AG10803 (cell line): ENCODE results near the gene ADAMTS18.
A peak's percentile ranks its signal among the peaks of the same experiment; 100 is the strongest.

Experiments
- DNase-seq: peaks from one replicate; pipeline ENCODE4 v3.0.0; 2010; ENCODE audit warnings: low read depth
- H3K4me3 ChIP-seq: 2 replicates; pipeline ENCODE4 v1.5.1; 2011; ENCODE audit warnings: mild to moderate bottlenecking, low read length, control low read depth
- TF ChIP-seq, protein P1 (sequence below): conservative IDR thresholded peaks from 2 replicates; pipeline ENCODE4 v1.5.1; 2011; ENCODE audit warnings: mild to moderate bottlenecking, low read length, control low read depth, inconsistent platforms

The ADAMTS18 gene

DNA sequence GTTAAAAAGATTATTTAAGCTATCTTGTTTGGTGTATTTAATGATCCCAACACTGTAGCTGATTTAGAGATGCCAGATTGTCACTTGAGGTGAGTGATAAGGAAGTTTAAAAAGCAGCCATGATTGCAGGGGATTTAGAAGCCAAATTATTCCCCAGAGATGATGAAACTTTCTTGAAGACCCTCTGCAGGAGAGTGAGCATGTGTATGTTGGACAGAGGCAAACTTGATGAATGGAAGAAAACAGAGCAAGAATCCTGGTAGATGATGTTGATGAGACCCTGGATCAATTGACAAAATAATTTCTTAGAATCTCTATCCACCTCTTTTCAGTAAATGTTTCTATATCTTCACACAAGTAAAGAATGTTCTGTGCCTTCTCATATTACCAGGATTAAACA is 14.4 kb upstream of the ADAMTS18 start:
- no peak overlapping the region for H3K4me3 ChIP-seq

DNA sequence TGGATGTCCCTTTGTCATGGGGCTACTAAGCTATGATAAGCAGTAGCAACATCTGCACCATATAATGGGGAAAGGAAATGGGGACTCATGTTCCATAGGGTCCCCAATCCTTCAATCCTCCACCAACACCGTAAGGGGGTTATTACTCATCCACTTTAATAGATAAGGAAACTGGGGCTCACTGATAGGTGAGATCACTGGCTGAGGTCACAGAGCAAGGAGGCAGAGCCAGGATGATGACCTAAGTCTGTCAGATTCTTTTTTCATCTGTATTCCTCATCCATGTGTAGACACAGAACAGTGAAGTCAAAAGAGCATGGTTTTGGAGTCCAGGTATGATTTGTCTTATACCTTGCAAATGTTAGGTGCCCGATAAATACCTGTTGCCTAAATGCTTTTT is 10.5 kb upstream of the ADAMTS18 start:
- no peak for DNase-seq
- TF ChIP-seq, protein P1, sequence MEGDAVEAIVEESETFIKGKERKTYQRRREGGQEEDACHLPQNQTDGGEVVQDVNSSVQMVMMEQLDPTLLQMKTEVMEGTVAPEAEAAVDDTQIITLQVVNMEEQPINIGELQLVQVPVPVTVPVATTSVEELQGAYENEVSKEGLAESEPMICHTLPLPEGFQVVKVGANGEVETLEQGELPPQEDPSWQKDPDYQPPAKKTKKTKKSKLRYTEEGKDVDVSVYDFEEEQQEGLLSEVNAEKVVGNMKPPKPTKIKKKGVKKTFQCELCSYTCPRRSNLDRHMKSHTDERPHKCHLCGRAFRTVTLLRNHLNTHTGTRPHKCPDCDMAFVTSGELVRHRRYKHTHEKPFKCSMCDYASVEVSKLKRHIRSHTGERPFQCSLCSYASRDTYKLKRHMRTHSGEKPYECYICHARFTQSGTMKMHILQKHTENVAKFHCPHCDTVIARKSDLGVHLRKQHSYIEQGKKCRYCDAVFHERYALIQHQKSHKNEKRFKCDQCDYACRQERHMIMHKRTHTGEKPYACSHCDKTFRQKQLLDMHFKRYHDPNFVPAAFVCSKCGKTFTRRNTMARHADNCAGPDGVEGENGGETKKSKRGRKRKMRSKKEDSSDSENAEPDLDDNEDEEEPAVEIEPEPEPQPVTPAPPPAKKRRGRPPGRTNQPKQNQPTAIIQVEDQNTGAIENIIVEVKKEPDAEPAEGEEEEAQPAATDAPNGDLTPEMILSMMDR, result no peak
- no peak overlapping the region for H3K4me3 ChIP-seq

More for the DNA sequence above, 14.4 kb upstream of the ADAMTS18 start:
- DNase-seq, result no peak
- TF ChIP-seq, protein P1, result no peak

DNA sequence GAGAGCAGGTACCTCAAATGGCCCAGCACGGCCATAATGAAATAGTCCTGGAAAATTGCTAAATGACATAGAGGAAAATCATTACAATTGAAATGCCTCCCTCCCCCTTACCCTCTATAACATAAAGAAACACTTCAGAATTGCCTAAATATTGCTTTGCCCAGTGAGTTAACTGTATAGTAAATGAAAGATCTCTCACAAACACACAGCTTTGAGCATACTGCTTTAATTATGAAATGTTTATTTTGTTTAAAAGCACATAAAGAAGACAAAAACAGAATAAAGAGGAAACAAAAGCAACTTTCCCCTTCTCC is 9.3 kb upstream of the ADAMTS18 start:
- TF ChIP-seq, protein P1, result no peak
- no peak for DNase-seq

DNA sequence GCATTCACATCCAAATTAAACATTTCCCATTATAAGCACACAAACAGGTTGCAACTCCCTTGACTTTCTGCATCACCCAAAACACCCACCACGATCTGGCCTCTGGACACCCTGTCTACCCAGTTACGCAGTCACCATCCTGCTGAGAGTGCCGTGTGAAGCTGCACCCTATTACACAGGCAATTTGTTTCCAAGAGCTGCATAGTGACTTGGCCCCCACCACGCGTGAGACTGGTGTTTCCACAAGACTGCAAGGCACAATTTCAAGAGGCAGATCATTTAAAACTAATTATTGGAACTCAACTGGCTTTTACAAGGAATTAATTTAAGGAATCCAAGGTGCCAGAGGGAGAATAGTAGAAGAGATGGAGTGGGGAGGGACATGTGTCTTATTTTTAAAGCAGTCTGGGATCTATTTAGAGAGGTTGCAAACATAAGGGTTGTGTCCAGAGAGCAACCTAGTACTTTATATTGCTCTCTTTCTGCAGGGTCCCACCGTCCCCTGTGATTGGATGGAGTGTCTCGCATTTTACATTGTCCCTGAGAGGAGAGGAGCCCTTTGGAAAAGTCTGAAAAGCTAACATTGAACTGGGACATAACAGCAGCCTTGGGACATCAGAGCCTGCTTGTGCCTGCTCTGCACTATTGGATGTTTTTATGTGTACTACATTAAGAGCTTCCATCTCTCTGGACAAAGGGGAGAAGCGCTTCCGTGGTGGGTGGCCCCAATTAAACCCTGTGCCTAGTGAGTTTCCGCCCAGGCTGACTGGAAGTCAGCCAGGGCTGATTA is 8.7 kb upstream of the ADAMTS18 start:
- no peak overlapping the region for H3K4me3 ChIP-seq
- TF ChIP-seq, protein P1, result no peak
- DNase-seq, result no peak

More for the DNA sequence above, 9.3 kb upstream of the ADAMTS18 start:
- no peak overlapping the region for H3K4me3 ChIP-seq

DNA sequence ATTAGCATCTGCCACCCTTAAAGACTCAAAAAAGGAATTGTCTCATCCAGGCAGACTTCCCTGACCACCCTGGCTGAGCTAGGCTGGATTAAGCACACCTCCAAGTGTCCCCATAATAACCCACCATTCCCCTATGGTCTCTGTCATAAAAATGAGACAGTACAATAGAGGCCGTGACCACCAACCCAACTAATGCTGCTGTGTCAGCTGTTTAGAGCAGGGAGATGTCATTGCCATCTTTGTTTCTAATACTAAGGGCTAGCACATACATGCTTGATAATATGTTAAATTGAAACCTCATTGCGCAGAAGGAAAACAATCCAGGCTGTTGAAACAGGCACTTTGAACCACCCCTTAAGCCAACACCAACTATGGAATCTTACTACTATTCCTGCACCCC is 7.2 kb upstream of the ADAMTS18 start:
- no peak overlapping the region for H3K4me3 ChIP-seq
- TF ChIP-seq, protein P1, result no peak
- no peak for DNase-seq

DNA sequence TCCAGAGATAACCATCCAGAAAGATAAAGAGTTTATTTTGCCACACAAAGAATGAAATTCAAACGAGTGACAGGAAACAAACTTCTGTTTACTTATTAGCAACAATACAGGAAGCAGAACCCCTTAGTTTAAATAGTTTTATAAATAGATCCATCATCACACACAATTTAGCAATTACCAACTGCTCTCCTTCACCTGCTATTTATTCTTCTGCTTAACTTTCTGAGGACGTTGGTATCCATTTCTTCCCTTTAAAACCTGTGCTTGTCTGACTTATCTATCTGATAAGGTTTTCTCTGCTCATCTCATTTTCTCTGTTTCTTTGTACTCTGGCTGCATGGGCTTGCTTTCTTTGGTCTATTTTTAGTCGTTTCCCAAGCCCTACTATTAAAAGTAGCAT is 4.3 kb upstream of the ADAMTS18 start:
- H3K4me3 ChIP-seq, result no peak overlapping the region
- DNase-seq, result no peak
- TF ChIP-seq, protein P1, result no peak

DNA sequence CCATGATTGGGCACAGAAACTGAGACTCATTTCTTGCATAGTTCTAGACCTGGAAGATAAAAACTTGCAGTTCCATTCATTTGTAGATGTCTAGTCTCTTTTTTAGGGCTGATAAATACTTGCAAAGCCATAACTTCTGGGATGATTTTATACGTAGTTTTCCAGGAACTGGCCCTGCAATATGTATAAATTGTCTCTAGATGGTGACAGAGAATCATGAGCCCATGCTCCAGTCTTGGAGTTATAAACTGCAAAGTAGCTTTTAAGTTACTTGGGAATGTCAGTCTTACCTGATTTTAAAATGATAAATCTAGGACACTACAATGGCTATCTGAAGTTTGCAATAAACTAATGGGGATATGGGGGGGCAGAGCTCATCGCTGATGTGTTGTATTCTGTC is 3.0 kb upstream of the ADAMTS18 start:
- no peak overlapping the region for H3K4me3 ChIP-seq
- peak; percentile 23 for DNase-seq
- TF ChIP-seq, protein P1, result peak; percentile 61
